ENCODE results near the gene NDUFV1.
"Not testable (repeated sequence)": the region's sequence is repeated elsewhere in the genome, so short reads cannot be mapped to it uniquely, and the experiment has no call there.

The NDUFV1 gene

GRCh38 chr11:67586568-67587250 is 20.0 kb upstream of the NDUFV1 start:
- DNase-seq, result no peak

GRCh38 chr11:67588136-67588503 is 18.6 kb upstream of the NDUFV1 start:
- DNase-seq, result no peak

- DNase-seq, result not testable (repeated sequence)
These were observed 17.8 kb upstream of the NDUFV1 start for GRCh38 chr11:67588899-67589415.

GRCh38 chr11:67592880-67593564 is 13.7 kb upstream of the NDUFV1 start:
- no peak for DNase-seq

- no peak for DNase-seq
These were observed 13.2 kb upstream of the NDUFV1 start for GRCh38 chr11:67593565-67593905.

GRCh38 chr11:67594480-67594879 is 12.3 kb upstream of the NDUFV1 start:
- no peak for DNase-seq

- DNase-seq, result no peak
These were observed 9.9 kb upstream of the NDUFV1 start for GRCh38 chr11:67596753-67597300.

- DNase-seq, result not testable (repeated sequence)
These were observed 9.3 kb upstream of the NDUFV1 start for GRCh38 chr11:67597458-67597857.

GRCh38 chr11:67597963-67598362 is 8.8 kb upstream of the NDUFV1 start:
- DNase-seq, result not testable (repeated sequence)

GRCh38 chr11:67599149-67599548 is 7.6 kb upstream of the NDUFV1 start:
- DNase-seq, result no peak

GRCh38 chr11:67600324-67601029 is 6.3 kb upstream of the NDUFV1 start:
- DNase-seq, result no peak

- DNase-seq, result no peak
These were observed 5.6 kb upstream of the NDUFV1 start for GRCh38 chr11:67601098-67601497.

GRCh38 chr11:67604119-67604518 is 2.6 kb upstream of the NDUFV1 start:
- not testable (repeated sequence) for DNase-seq

- DNase-seq, result no peak
These were observed 1.9 kb upstream of the NDUFV1 start for GRCh38 chr11:67604815-67605214.

GRCh38 chr11:67605231-67606011 is 1.3 kb upstream of the NDUFV1 start:
- DNase-seq, result no peak

GRCh38 chr11:67606093-67606491 is 644 bp upstream of the NDUFV1 start:
- no peak for DNase-seq

GRCh38 chr11:67607507-67607906 is 771 bp downstream of the NDUFV1 start:
- no peak for DNase-seq

- DNase-seq, result no peak
These were observed 1.8 kb downstream of the NDUFV1 start for GRCh38 chr11:67608486-67608885.

GRCh38 chr11:67609316-67609715 is 2.6 kb downstream of the NDUFV1 start:
- no peak for DNase-seq

GRCh38 chr11:67610302-67610868 is 3.6 kb downstream of the NDUFV1 start:
- DNase-seq, result no peak

- DNase-seq, result no peak
These were observed 4.4 kb downstream of the NDUFV1 start for GRCh38 chr11:67611165-67611564.
